Hepatocyte (in vitro differentiated cells): ENCODE data around the gene LIMK2. TPM values are rescaled to one million over a fixed set of nuclear protein-coding genes. Genes with fewer than 3 reads are reported as not detected.

ENCODE experiments used
- DNase-seq: peaks from one replicate; pipeline ENCODE4 v3.0.0-alpha.2; 2016; ENCODE audit warnings: low spot score
- H2AFZ ChIP-seq: fragments of 200-600 bp; sonication (generic); 2 replicates; pipeline ENCODE4 v1.6.0; 2016; ENCODE audit warnings: antibody characterized with exemption, mild to moderate bottlenecking
- H3K27ac ChIP-seq: fragments of 200-600 bp; sonication (generic); 2 replicates; pipeline ENCODE4 v1.5.1; 2016; ENCODE audit warnings: mild to moderate bottlenecking
- H3K27me3 ChIP-seq: fragments of 200-600 bp; sonication (generic); 2 replicates; pipeline ENCODE4 v1.6.1; 2016
- H3K36me3 ChIP-seq: fragments of 200-600 bp; sonication (generic); replicated peaks from 2 replicates; pipeline ENCODE4 v1.5.1; 2016; ENCODE audit warnings: low read depth; ENCODE audit not compliant: insufficient read depth
- H3K4me1 ChIP-seq: fragments of 200-600 bp; sonication (generic); 2 replicates; pipeline ENCODE4 v1.5.1; 2016; ENCODE audit warnings: mild to moderate bottlenecking, moderate library complexity; ENCODE audit not compliant: insufficient read depth
- H3K4me2 ChIP-seq: fragments of 200-600 bp; sonication (generic); 2 replicates; pipeline ENCODE4 v1.6.0; 2016
- H3K4me3 ChIP-seq: fragments of 200-600 bp; sonication (generic); 2 replicates; pipeline ENCODE4 v1.5.1; 2016; ENCODE audit warnings: mild to moderate bottlenecking
- H3K79me2 ChIP-seq: fragments of 200-600 bp; sonication (generic); 2 replicates; pipeline ENCODE4 v1.6.0; 2017; ENCODE audit warnings: mild to moderate bottlenecking
- H3K9me2 ChIP-seq: fragments of 200-600 bp; sonication (generic); replicated peaks from 2 replicates; pipeline ENCODE4 v1.6.0; 2017; ENCODE audit warnings: mild to moderate bottlenecking; ENCODE audit not compliant: insufficient read depth
- H3K9me3 ChIP-seq: fragments of 200-600 bp; sonication (generic); 2 replicates; pipeline ENCODE4 v1.5.1; 2016; ENCODE audit warnings: low read depth, mild to moderate bottlenecking
- H4K20me1 ChIP-seq: fragments of 200-600 bp; sonication (generic); 2 replicates; pipeline ENCODE4 v1.6.0; 2016; ENCODE audit warnings: mild to moderate bottlenecking; ENCODE audit not compliant: insufficient read depth, poor library complexity, severe bottlenecking
- CTCF ChIP-seq: fragments of 200-600 bp; sonication (generic); IDR thresholded peaks from 2 replicates; pipeline ENCODE4 v1.5.1; 2016; ENCODE audit warnings: antibody characterized with exemption, mild to moderate bottlenecking; ENCODE audit not compliant: poor library complexity
- EZH2 ChIP-seq: fragments of 200-600 bp; sonication (generic); IDR thresholded peaks from 2 replicates; pipeline ENCODE4 v1.6.1; 2016; ENCODE audit warnings: antibody characterized with exemption, mild to moderate bottlenecking, borderline replicate concordance
- EZH2phosphoT487 ChIP-seq: fragments of 200-600 bp; sonication (generic); IDR thresholded peaks from one replicate; pipeline ENCODE4 v1.6.1; 2018; ENCODE audit warnings: antibody characterized with exemption, mild to moderate bottlenecking, low read depth, moderate library complexity; ENCODE audit not compliant: unreplicated experiment, severe bottlenecking
- WGBS: methylation state at CpG from one replicate; pipeline ENCODE4 v1.1.6; 2016; ENCODE audit warnings: low lambda C conversion rate; ENCODE audit errors: missing lambda C conversion rate; 5-methylcytosine and 5-hydroxymethylcytosine counted together
- polyA plus RNA-seq: library from polyadenylated mRNA; unstranded; fragments of >200 nt; fragmentation: Nextera tagmentation; extraction: Ambion mirVana; gene quantifications from 2 replicates; pipeline ENCODE4 v1.2.1, GENCODE V29; 2016
- total RNA-seq: library from RNA; depleted of rRNA; stranded (reverse); fragments of >200 nt; gene quantifications from 2 replicates; pipeline ENCODE4 v1.2.3, GENCODE V29; 2014

LIMK2 gene
- total and polyA plus RNA-seq, 2 experiments from 2014 or later: 45.9 to 49.9 TPM

GRCh38 chr22:31248965-31249958, 37.2 kb downstream of the LIMK2 start:
- TF ChIP-seq CTCF (no peak), EZH2 (no peak), EZH2phosphoT487 (no peak)
- peak overlapping the region; percentile 86 for H3K4me2 ChIP-seq
- peak; percentile 50 for DNase-seq
- H3K4me1 ChIP-seq: peaks cover 50% of the 10 kb centered on the region
- H4K20me1 ChIP-seq: no peaks in the 10 kb centered on the region
- H3K9me2 ChIP-seq: no peaks in the 10 kb centered on the region
- 58% methylated on average over 9 of the region's 9 CpGs for WGBS
- no peaks in the 10 kb centered on the region for H3K27me3 ChIP-seq
- no peak overlapping the region for H2AFZ ChIP-seq
- peaks cover 61% of the 10 kb centered on the region for H3K79me2 ChIP-seq
- H3K36me3 ChIP-seq: no peaks in the 10 kb centered on the region
- no peaks in the 10 kb centered on the region for H3K9me3 ChIP-seq
- H3K4me3 ChIP-seq: peak overlapping the region; percentile 34
- peak overlapping the region; percentile 95 for H3K27ac ChIP-seq

- peak overlapping the region; percentile 95 for H3K27ac ChIP-seq
- H3K9me3 ChIP-seq: no peaks in the 10 kb centered on the region
- H3K36me3 ChIP-seq: no peaks in the 10 kb centered on the region
- peaks cover 44% of the 10 kb centered on the region for H3K4me1 ChIP-seq
- H3K79me2 ChIP-seq: peaks cover 70% of the 10 kb centered on the region
- no peak overlapping the region for H2AFZ ChIP-seq
- H3K4me3 ChIP-seq: no peak overlapping the region
- H4K20me1 ChIP-seq: peaks cover 4% of the 10 kb centered on the region
- no peak for TF ChIP-seq EZH2
- TF ChIP-seq EZH2phosphoT487: no peak
- no peak for TF ChIP-seq CTCF
- H3K27me3 ChIP-seq: no peaks in the 10 kb centered on the region
- H3K9me2 ChIP-seq: no peaks in the 10 kb centered on the region
- 69% methylated on average over 4 of the region's 4 CpGs for WGBS
- peak overlapping the region; percentile 86 for H3K4me2 ChIP-seq
- peak; percentile 61 for DNase-seq
Measured at GRCh38 chr22:31250740-31251600, 38.9 kb downstream of the LIMK2 start.

GRCh38 chr22:31253949-31254348, 41.9 kb downstream of the LIMK2 start:
- H4K20me1 ChIP-seq: peaks cover 16% of the 10 kb centered on the region
- peaks cover 80% of the 10 kb centered on the region for H3K79me2 ChIP-seq
- DNase-seq: peak; percentile 51

More at GRCh38 chr22:31253949-31254348, 41.9 kb downstream of the LIMK2 start:
- peaks cover 39% of the 10 kb centered on the region for H3K4me1 ChIP-seq
- peak overlapping the region; percentile 15 for H3K4me2 ChIP-seq
- peak overlapping the region; percentile 81 for H3K27ac ChIP-seq
- H3K4me3 ChIP-seq: no peak overlapping the region
- H2AFZ ChIP-seq: no peak overlapping the region
- 78% methylated on average over 4 of the region's 4 CpGs for WGBS
- no peaks in the 10 kb centered on the region for H3K9me2 ChIP-seq
- H3K9me3 ChIP-seq: no peaks in the 10 kb centered on the region
- H3K27me3 ChIP-seq: no peaks in the 10 kb centered on the region
- H3K36me3 ChIP-seq: no peaks in the 10 kb centered on the region
- TF ChIP-seq EZH2 (no peak), EZH2phosphoT487 (no peak), CTCF (no peak)
